Thoracic aorta (tissue), 2 donors: ENCODE data around the gene COTL1. TPM values are rescaled to one million over a fixed set of nuclear protein-coding genes. Genes with fewer than 3 reads are reported as not detected.

Source experiments
- ATAC-seq: fragments of 150-250 bp; one replicate; pipeline ENCODE4 v1.8.0; 2017; ENCODE audit warnings: low read depth; ENCODE audit not compliant: insufficient number of reproducible peaks, low FRiP score
- DNase-seq: peaks from one replicate; pipeline ENCODE4 v3.0.0-alpha.2; 2020; ENCODE audit warnings: low spot score
- H3K27ac ChIP-seq, 2 donors: fragments of 200-600 bp; sonication (generic); 1 replicate in 1 of 2; 2 replicates in 1 of 2; pipeline ENCODE4 v1.5.1; 2016; ENCODE audit warnings: mild to moderate bottlenecking in 2 of 2, moderate library complexity in 2 of 2
- H3K27me3 ChIP-seq: fragments of 200-600 bp; sonication (generic); replicated peaks from 2 replicates; pipeline ENCODE4 v1.6.0; 2016; ENCODE audit warnings: mild to moderate bottlenecking; ENCODE audit not compliant: insufficient read depth
- H3K36me3 ChIP-seq: fragments of 200-600 bp; sonication (generic); one replicate; pipeline ENCODE4 v1.5.1; 2016
- H3K4me1 ChIP-seq, 2 donors: fragments of 200-600 bp; sonication (generic); 1 replicate in 1 of 2; 2 replicates in 1 of 2; pipeline versions ENCODE4 v1.5.1 to v1.6.0; 2016; ENCODE audit warnings: low read depth in 2 of 2, mild to moderate bottlenecking in 1 of 2; ENCODE audit not compliant: control insufficient read depth in 1 of 2
- H3K4me3 ChIP-seq: fragments of 200-600 bp; sonication (generic); 2 replicates; pipeline ENCODE4 v1.5.1; 2016; ENCODE audit warnings: mild to moderate bottlenecking
- H3K9me3 ChIP-seq: fragments of 200-600 bp; sonication (generic); 2 replicates; pipeline ENCODE4 v1.5.1; 2016
- CTCF ChIP-seq: fragments of 200-600 bp; sonication (generic); IDR thresholded peaks from one replicate; pipeline ENCODE4 v1.5.1; 2019; ENCODE audit warnings: antibody characterized with exemption
- total RNA-seq, 2 donors: library from RNA; depleted of rRNA; stranded (reverse); fragments of >200 nt; gene quantifications; one replicate each; pipeline versions ENCODE4 v1.1.0 to v1.2.3, GENCODE V29; 2016

Gene COTL1
- total RNA-seq, 2 donors from 2014 or later: 32.0 to 46.8 TPM

- H3K4me3 ChIP-seq: no peak overlapping the region
- DNase-seq (no peak), ATAC-seq (no peak)
- H3K36me3 ChIP-seq: peaks cover 10% of the 10 kb centered on the region
- H3K27ac ChIP-seq: no peak overlapping the region
- H3K27me3 ChIP-seq: no peaks in the 10 kb centered on the region
- H3K9me3 ChIP-seq: no peaks in the 10 kb centered on the region
- peaks cover 0 to 21% of the 10 kb centered on the region in 2 donors for H3K4me1 ChIP-seq
- TF ChIP-seq CTCF: no peak
Measured at GRCh38 chr16:84650062-84650991, 32.4 kb upstream of the COTL1 start.

GRCh38 chr16:84649511-84649861, 31.6 kb upstream of the COTL1 start:
- ATAC-seq: no peak

GRCh38 chr16:84648595-84649510, 31.0 kb upstream of the COTL1 start:
- no peaks in the 10 kb centered on the region for H3K27me3 ChIP-seq
- ATAC-seq: no peak

More at GRCh38 chr16:84649511-84649861, 31.6 kb upstream of the COTL1 start:
- DNase-seq: no peak
- Histone ChIP-seq H3K27me3 (no peaks in the 10 kb centered on the region), H3K36me3 (peaks cover 10% of the 10 kb centered on the region), H3K4me1 (peaks cover 0 to 21% of the 10 kb centered on the region in 2 donors), H3K27ac (peak overlapping the region; percentile 72 to 75), H3K9me3 (no peaks in the 10 kb centered on the region), H3K4me3 (peak overlapping the region; percentile 86)
- TF ChIP-seq CTCF: no peak

GRCh38 chr16:84647828-84648594, 30.1 kb upstream of the COTL1 start, which contains the start of gene KLHL36:
KLHL36 (plus strand) TSS chr16:84648511; CDS start chr16:84650868, 2,357 bp downstream.
- Histone ChIP-seq H3K4me1 (peaks cover 6 to 30% of the 10 kb centered on the region in 2 donors), H3K4me3 (peak within 1 kb of the TSS; percentile 86), H3K9me3 (no peaks in the 10 kb centered on the region), H3K27me3 (no peaks in the 10 kb centered on the region), H3K36me3 (peaks cover 6% of the 10 kb centered on the region), H3K27ac (peak within 1 kb of the TSS; percentile 72 to 76)
- ATAC-seq (peak; percentile 47), DNase-seq (no peak)
- TF ChIP-seq CTCF: no peak

More at GRCh38 chr16:84648595-84649510, 31.0 kb upstream of the COTL1 start:
- peaks cover under 1 to 23% of the 10 kb centered on the region in 2 donors for H3K4me1 ChIP-seq
- H3K4me3 ChIP-seq: peak overlapping the region; percentile 86
- H3K27ac ChIP-seq: peak overlapping the region; percentile 72 to 75
- no peaks in the 10 kb centered on the region for H3K9me3 ChIP-seq
- H3K36me3 ChIP-seq: peaks cover 10% of the 10 kb centered on the region
- DNase-seq: no peak
- TF ChIP-seq CTCF: no peak
